ENCODE measurements around the gene MND1. TPM values are rescaled to one million over a fixed set of nuclear protein-coding genes. Genes with fewer than 3 reads are reported as not detected.

Gene MND1
- total and polyA plus RNA-seq, 2 experiments from 2014 or later = 1.2 to 4.9 TPM

GRCh38 chr4:153366486-153366885 is 22.0 kb downstream of the MND1 start:
- H3K9ac ChIP-seq = no peak overlapping the region
- H3K9me2 ChIP-seq (ENCODE audit: insufficient read depth) = no peaks in the 10 kb centered on the region
- H3K4me1 ChIP-seq (ENCODE audit: insufficient read depth) = no peaks in the 10 kb centered on the region
- H3K27me3 ChIP-seq (replicated peaks; ENCODE audit: insufficient read depth) = no peaks in the 10 kb centered on the region
- H3K4me2 ChIP-seq (ENCODE audit: unreplicated experiment) = no peak overlapping the region
- in situ Hi-C loops (cut with MboI) = no loop called here
- no peaks in the 10 kb centered on the region for H3K79me2 ChIP-seq (ENCODE audit: insufficient read depth)
- DNase-seq = no peak
- no peaks in the 10 kb centered on the region for H3K9me3 ChIP-seq (ENCODE audit: low read depth)
- H4K20me1 ChIP-seq (ENCODE audit: insufficient read depth) = no peaks in the 10 kb centered on the region
- H3K27ac ChIP-seq = no peak overlapping the region
- no peak overlapping the region for H3K4me3 ChIP-seq
- 21 to 23% methylated on average over 1 of the region's 1 CpG for WGBS, 2 experiments (ENCODE audit: low coverage in 1 of 2, low lambda C conversion rate in 2 of 2, missing lambda C conversion rate in 2 of 2)
- no peaks in the 10 kb centered on the region for H3F3A ChIP-seq (ENCODE audit: insufficient read depth)
- H3K36me3 ChIP-seq (ENCODE audit: low read depth) = no peaks in the 10 kb centered on the region; the same call in 1 of the 2 replicates
- H2AFZ ChIP-seq = no peak overlapping the region
- TF ChIP-seq EZH2 (IDR thresholded peaks at IDR 0.05; ENCODE audit: insufficient read depth, poor library complexity, severe bottlenecking) (no peak), EZH2phosphoT487 (IDR thresholded peaks at IDR 0.05; ENCODE audit: insufficient read depth, low read depth) (no peak)

GRCh38 chr4:153367092-153367491 is 22.6 kb downstream of the MND1 start:
- TF ChIP-seq EZH2 (IDR thresholded peaks at IDR 0.05; ENCODE audit: insufficient read depth, poor library complexity, severe bottlenecking) = no peak
- TF ChIP-seq EZH2phosphoT487 (IDR thresholded peaks at IDR 0.05; ENCODE audit: insufficient read depth, low read depth) = no peak

DNA sequence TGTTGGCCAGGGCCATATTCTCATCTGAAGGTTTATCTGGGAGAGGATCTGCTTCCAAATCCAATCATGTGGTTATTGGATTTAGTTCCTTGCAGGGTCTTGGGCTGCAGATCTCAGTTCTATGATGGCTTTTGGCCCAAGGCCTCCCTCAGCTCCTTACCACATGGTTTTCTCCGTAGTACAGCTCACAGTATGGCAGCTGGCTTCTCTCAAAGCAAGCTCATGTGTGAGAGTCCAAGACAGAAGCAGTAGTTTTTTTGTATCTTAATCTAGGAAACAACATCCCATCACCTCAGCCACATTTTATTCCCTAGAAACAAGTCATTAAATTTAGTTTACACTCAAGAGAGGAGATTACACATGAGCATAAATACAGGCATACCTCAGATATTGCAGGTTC is 24.5 kb downstream of the MND1 start:
- H4K20me1 ChIP-seq (ENCODE audit: insufficient read depth) = no peaks in the 10 kb centered on the region
- H3K4me1 ChIP-seq (ENCODE audit: insufficient read depth) = no peaks in the 10 kb centered on the region
- no peak overlapping the region for H3K4me3 ChIP-seq
- TF ChIP-seq EZH2 (IDR thresholded peaks at IDR 0.05; ENCODE audit: insufficient read depth, poor library complexity, severe bottlenecking) (no peak), EZH2phosphoT487 (IDR thresholded peaks at IDR 0.05; ENCODE audit: insufficient read depth, low read depth) (no peak)
- WGBS, 2 experiments (ENCODE audit: low coverage in 1 of 2, low lambda C conversion rate in 2 of 2, missing lambda C conversion rate in 2 of 2) = 96 to 100% methylated on average over 1 of the region's 1 CpG
- H3K9me3 ChIP-seq (ENCODE audit: low read depth) = peaks cover 6% of the 10 kb centered on the region
- H3K36me3 ChIP-seq (ENCODE audit: low read depth) = peaks cover 6% of the 10 kb centered on the region; the same call in 1 of the 2 replicates
- H3K27ac ChIP-seq = no peak overlapping the region
- no peaks in the 10 kb centered on the region for H3K9me2 ChIP-seq (ENCODE audit: insufficient read depth)
- H2AFZ ChIP-seq = no peak overlapping the region
- no peaks in the 10 kb centered on the region for H3K27me3 ChIP-seq (replicated peaks; ENCODE audit: insufficient read depth)
- no peak for DNase-seq
- no peaks in the 10 kb centered on the region for H3K79me2 ChIP-seq (ENCODE audit: insufficient read depth)
- H3K4me2 ChIP-seq (ENCODE audit: unreplicated experiment) = no peak overlapping the region
- no peaks in the 10 kb centered on the region for H3F3A ChIP-seq (ENCODE audit: insufficient read depth)
- H3K9ac ChIP-seq = no peak overlapping the region
- in situ Hi-C loops (cut with MboI) = no loop called here

More at GRCh38 chr4:153367092-153367491, 22.6 kb downstream of the MND1 start:
- in situ Hi-C loops (cut with MboI) = no loop called here
- DNase-seq = no peak
- H3K9ac ChIP-seq = no peak overlapping the region
- H3K36me3 ChIP-seq (ENCODE audit: low read depth) = no peaks in the 10 kb centered on the region; the same call in 1 of the 2 replicates
- no peak overlapping the region for H3K27ac ChIP-seq
- no peak overlapping the region for H3K4me3 ChIP-seq
- H4K20me1 ChIP-seq (ENCODE audit: insufficient read depth) = no peaks in the 10 kb centered on the region
- H3K9me3 ChIP-seq (ENCODE audit: low read depth) = no peaks in the 10 kb centered on the region
- H3K4me2 ChIP-seq (ENCODE audit: unreplicated experiment) = no peak overlapping the region
- no peaks in the 10 kb centered on the region for H3K9me2 ChIP-seq (ENCODE audit: insufficient read depth)
- no peak overlapping the region for H2AFZ ChIP-seq
- WGBS, 2 experiments (ENCODE audit: low coverage in 1 of 2, low lambda C conversion rate in 2 of 2, missing lambda C conversion rate in 2 of 2) = 50 to 53% methylated on average over 1 of the region's 1 CpG
- no peaks in the 10 kb centered on the region for H3K79me2 ChIP-seq (ENCODE audit: insufficient read depth)
- no peaks in the 10 kb centered on the region for H3K27me3 ChIP-seq (replicated peaks; ENCODE audit: insufficient read depth)
- no peaks in the 10 kb centered on the region for H3F3A ChIP-seq (ENCODE audit: insufficient read depth)
- no peaks in the 10 kb centered on the region for H3K4me1 ChIP-seq (ENCODE audit: insufficient read depth)

DNA sequence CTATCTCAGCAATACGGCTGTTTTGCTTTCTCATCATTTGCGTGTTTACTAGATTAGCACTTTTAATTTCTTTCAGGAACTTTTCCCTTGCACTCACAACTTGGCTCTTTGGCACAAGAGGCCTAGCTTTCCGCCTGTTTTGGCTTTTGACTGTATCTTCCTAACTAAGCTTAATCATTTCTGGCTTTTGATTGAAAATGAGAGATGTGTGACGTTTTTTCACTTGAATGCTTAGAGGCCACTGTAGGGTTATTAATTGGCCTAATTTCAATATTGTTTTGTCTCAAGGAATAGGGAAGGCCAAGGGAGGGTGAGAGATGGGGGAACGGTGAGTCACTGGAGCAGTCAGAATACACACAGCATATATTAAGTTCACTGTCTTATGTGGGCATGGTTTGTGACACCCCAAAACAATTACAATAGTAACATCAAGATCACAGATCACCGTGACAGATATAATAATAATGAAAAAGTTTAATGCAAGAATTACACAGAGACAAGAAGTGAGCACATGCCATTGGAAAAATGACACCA is 27.3 kb downstream of the MND1 start:
- no peaks in the 10 kb centered on the region for H3K9me2 ChIP-seq (ENCODE audit: insufficient read depth)
- H4K20me1 ChIP-seq (ENCODE audit: insufficient read depth) = no peaks in the 10 kb centered on the region
- H3K4me3 ChIP-seq = no peak overlapping the region
- no peak overlapping the region for H3K9ac ChIP-seq
- no peak overlapping the region for H3K27ac ChIP-seq
- no peaks in the 10 kb centered on the region for H3K27me3 ChIP-seq (replicated peaks; ENCODE audit: insufficient read depth)
- H3K79me2 ChIP-seq (ENCODE audit: insufficient read depth) = no peaks in the 10 kb centered on the region
- H3K36me3 ChIP-seq (ENCODE audit: low read depth) = peaks cover 6% of the 10 kb centered on the region; the same call in 1 of the 2 replicates
- peaks cover 6% of the 10 kb centered on the region for H3K9me3 ChIP-seq (ENCODE audit: low read depth)
- DNase-seq = no peak
- no peak overlapping the region for H2AFZ ChIP-seq
- peaks cover 6% of the 10 kb centered on the region; the same call in 1 of the 2 replicates for H3F3A ChIP-seq (ENCODE audit: insufficient read depth)
- TF ChIP-seq EZH2phosphoT487 (IDR thresholded peaks at IDR 0.05; ENCODE audit: insufficient read depth, low read depth) (no peak), EZH2 (IDR thresholded peaks at IDR 0.05; ENCODE audit: insufficient read depth, poor library complexity, severe bottlenecking) (no peak)
- H3K4me2 ChIP-seq (ENCODE audit: unreplicated experiment) = no peak overlapping the region
- in situ Hi-C loops (cut with MboI) = no loop called here
- H3K4me1 ChIP-seq (ENCODE audit: insufficient read depth) = peaks cover 15% of the 10 kb centered on the region
- 97 to 98% methylated on average over 6 of the region's 6 CpGs for WGBS, 2 experiments (ENCODE audit: low coverage in 1 of 2, low lambda C conversion rate in 2 of 2, missing lambda C conversion rate in 2 of 2)
